ENCODE data around the gene DOK7. TPM values are rescaled to one million over a fixed set of nuclear protein-coding genes. Genes with fewer than 3 reads are reported as not detected.

The DOK7 gene
- total RNA-seq, result not detected in 2 replicates

GRCh38 chr4:3462790-3463415 lies at the start of gene DOK7:
Gene DOK7, plus strand, starts transcription at chr4:3463306. Its CDS starts 70 bp downstream, at chr4:3463376.

GRCh38 chr4:3441501-3442459 lies 21.3 kb upstream of the DOK7 start, which contains the start of gene HGFAC:
Gene HGFAC, plus strand, starts transcription at chr4:3441968. Its CDS starts 34 bp downstream, at chr4:3442002.

GRCh38 chr4:3531879-3532750 lies 69.0 kb downstream of the DOK7 start, which contains the start of gene LRPAP1:
Gene LRPAP1, minus strand, starts transcription at chr4:3532422. Its CDS starts 10 bp downstream, at chr4:3532412.

Other genes starting within 250 kb of the DOK7 start
- 0.33 and 1.1 TPM in 2 replicates for gene MSANTD1, start 214.1 kb upstream of the DOK7 start, total RNA-seq
- 47.6 and 66.0 TPM in 2 replicates for gene RGS12, start 170.3 kb upstream of the DOK7 start, total RNA-seq
- gene HGFAC, start 21.3 kb upstream of the DOK7 start, total RNA-seq, result 0.19 and 0.33 TPM in 2 replicates
- gene LRPAP1, start 69.1 kb downstream of the DOK7 start, total RNA-seq, result 85.6 and 87.6 TPM in 2 replicates